ENCODE data around the gene RUVBL2.

GRCh38 chr19:48992581-48993174 lies 1.0 kb upstream of the RUVBL2 start:
- TF ChIP-seq REST (IDR thresholded peaks at IDR 0.05; ENCODE audit: insufficient replicate concordance, low read depth) (no peak), CTCF (IDR thresholded peaks at IDR 0.05; ENCODE audit: insufficient read depth, low read length) (no peak)
